Fibroblast of skin of left biceps (primary cell): ENCODE data around the gene FIBP.

Source experiments
- DNase-seq, 2 experiments: peaks; one replicate each; pipeline ENCODE4 v3.0.0-alpha.2; 2013; ENCODE audit warnings: low read depth in 2 of 2

FIBP gene

DNA sequence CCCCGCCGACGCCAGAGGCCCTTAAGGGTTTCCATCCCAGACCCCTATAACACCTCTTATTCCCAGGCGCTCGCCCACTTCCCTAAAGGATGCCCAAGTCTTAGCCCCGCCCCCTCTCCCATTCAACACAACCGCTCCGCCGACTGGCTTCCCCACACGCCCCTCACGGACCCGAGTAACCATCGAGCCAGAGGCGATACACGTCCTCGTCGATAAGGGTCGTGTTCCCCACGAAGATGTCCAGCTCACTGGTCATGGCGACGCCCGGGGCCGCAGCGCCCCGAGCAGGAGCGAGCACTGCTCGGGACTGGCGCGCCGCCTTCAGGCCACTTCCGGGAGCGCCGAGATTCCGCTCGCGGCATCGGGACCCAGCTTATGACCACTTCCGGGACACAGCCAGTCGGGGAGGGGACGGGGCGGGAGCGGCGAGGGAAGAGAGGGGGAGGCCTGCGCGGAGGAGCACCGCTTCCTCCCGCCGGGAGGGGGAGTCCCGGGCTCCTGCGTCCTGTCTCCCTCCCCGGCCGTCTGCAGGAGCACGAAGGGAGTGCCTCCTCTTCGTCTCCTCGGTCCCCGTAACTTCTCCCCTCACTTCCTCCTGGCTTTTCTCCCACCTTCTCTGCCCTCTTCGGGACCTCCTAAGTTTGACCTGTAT is at the start of gene FIBP:
FIBP (minus strand) TSS at position 309 of the 652 bp plus-strand sequence; CDS start at position 256, 53 bp downstream.
- peak; percentile 89 for DNase-seq

DNA sequence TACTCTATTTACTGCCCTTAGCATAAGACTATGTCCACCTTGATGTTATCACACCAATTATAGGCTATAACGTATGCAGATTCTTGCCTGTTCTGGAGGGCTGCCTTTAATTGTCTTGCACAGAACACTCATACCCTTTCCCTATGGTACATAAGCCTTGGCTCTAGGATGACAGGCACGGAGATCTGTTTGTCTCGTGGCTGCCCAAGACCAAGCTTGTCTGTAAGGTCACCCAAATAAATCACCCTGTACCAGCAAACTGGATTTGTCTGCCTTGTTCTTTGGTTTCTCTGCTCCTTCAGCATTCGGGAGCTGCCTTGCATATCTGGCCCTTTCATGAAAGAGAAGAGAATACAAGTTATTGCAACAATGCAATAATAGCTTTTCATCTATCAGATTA is 49.5 kb upstream of the FIBP start:
- DNase-seq: no peak

DNA sequence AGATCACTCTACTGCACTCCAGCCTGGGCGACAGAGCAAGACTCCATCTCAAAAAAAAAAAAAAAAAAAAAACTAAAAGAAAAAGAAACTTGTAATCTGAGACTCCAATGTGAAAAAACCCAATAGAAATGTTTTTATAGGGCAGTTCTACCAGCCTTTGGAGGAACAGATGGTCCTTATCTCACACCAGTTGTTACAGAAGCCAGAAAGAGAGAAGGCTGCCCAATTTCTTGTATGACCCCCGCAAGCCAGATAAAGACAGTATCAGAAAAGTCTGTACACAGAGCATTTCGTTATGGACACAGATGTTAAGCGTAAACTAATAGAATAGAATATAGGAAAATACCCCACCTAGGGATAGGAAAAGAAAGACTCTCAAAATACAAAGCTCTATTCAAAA is 45.7 kb upstream of the FIBP start:
- no peak for DNase-seq

DNA sequence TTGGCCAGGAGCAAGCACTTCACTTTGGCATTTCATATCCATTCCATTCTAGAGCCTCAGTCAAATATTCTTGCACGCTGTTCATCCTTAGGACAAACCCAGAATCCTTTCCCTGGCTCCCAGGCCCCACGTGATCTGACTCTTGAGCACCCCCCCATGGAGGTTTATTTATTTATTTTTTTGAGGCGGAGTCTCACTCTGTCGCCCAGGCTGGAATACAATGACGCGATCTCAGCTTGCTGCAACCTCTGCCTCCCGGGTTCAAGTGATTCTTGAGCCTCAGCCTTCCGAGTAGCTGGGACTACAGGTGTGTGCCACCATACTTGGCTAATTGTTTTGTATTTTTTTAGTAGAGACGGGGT is 44.3 kb upstream of the FIBP start:
- no peak for DNase-seq

DNA sequence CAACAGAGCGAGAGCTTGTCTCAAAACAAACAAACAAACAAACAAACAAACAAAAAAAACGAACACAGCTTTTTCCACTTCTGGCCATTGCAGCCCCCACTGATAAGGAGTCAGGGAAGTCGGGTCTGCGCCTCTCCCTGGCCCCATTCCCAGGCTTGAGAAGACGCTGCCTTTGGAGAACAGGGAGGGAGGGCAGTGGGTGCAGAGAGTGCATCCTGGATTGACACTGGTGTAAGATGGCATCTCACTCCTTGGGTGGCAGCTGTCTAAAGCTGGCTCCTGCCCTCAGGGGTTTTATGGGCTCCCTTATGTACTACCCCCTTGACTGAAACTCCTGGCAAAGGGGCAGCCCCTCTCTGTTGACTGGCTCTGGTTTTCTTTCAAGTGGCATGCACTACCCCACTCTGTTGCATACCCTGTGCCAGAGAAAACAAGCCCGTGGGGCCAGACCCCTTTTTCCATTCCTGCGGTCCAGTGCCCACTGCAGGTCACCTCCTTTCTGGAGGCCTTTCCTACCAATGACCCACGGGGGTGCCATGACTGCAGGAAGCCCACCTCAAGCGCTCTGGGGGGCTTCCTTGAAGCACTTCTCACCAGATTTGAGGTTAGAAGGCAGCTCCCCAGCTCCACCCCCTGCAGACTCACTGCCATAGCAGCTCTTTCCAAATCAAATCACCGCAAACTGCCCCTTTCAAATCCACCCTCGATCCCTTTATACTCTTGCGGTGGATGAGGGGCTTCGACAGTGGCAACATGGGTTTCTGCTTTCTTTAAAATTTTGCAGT is 43.7 kb upstream of the FIBP start:
- DNase-seq: no peak

DNA sequence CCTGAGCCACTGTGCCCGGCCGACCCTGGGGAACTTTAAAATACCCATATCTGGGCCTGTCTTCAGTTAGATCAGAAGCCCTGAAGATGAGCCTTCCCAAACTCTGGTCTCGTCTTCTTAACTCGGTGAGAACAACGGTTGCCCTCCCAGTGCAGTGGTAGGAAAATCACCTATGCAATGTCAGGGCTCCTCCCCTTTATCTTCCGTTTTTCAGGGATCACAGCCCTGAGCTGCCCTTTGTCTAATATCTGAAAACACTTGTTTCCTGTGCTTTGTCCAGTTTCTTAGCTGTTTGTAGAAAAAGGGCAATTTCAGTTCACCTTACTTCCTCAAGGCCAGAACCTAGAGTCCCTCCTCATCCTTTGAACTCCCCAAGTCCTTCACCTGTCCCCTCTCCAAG is 40.4 kb upstream of the FIBP start:
- no peak for DNase-seq

DNA sequence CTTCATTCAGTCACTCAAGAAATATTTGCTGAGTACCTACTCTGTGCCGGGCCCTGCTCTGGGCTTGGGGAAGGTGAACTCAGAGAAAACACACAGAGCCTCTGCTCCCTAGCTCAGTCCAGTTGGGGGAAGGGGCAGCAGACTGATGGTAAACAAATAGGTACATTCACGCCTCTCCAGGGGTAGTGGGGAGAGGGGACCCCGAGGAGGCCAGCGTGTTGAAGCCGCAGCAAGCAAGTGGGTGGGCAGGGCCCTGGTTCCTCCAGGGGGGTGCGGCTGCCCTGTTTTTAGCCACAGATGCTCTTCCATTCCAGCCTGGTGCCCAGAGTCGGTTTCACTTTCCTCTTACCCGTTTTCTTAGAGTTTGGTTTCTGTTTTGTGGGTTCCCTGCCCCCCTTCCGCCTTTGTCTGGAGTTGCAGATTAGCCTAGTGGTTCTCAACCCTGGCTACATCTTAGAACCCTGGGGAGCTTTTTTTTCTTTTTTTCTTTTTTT is 39.7 kb upstream of the FIBP start:
- DNase-seq: no peak

DNA sequence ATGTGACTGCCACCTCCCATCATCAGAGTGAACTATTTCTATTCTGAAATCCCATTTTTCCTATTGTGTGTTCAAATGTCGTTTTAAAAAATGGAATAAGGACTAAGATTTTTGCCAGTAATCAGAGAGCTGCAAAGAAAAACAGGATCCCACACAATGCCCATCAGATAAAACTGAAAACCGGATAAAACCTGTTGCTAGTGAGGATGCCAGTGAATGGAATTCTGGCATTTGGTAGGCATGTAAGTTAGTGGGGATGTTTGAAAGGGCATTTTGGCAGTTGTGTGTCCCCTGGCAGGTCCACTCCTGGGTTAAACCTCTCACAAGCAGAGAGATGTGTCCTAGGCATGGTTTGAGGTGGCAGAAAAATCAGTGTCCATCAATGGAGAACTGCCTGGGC is 37.1 kb upstream of the FIBP start:
- DNase-seq: no peak

DNA sequence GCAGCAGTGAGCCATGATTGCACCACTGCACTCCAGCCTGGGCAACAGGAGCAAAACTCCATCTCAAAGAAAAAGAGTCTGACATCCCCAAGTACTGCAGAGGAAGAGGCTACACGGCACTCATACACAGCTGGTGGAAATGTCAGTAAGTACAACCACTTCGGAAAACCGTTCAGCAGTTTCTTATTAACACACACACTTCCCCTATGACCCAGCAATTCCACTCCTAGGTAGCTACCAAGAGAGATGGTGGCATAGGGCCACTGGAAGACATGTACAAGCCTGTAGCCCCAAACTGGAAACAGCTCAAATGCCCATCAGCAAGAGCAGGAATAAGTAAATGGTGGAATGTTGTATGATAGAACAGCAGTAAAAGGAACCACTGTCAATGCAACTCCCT is 34.3 kb upstream of the FIBP start:
- no peak for DNase-seq

DNA sequence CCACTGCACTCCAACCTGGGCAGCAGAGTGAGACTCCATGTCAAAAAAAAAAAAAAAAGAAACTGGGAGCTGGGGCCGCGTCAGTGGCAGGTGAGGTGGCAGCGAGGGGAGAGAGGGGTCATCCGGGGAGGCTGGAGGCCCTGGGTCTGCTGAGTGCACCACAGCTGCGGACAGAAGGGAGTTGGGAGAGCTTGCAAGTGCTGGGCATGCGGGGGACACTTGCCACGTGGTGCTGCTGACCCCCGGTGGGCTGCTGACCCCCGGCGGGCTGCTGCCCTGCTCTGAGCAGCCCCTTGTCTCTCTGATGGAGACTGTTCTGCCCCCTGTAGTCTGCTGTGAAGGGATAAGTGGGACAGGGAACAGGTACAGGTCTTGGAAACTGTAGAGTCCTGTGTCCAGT is 33.6 kb upstream of the FIBP start:
- no peak for DNase-seq

DNA sequence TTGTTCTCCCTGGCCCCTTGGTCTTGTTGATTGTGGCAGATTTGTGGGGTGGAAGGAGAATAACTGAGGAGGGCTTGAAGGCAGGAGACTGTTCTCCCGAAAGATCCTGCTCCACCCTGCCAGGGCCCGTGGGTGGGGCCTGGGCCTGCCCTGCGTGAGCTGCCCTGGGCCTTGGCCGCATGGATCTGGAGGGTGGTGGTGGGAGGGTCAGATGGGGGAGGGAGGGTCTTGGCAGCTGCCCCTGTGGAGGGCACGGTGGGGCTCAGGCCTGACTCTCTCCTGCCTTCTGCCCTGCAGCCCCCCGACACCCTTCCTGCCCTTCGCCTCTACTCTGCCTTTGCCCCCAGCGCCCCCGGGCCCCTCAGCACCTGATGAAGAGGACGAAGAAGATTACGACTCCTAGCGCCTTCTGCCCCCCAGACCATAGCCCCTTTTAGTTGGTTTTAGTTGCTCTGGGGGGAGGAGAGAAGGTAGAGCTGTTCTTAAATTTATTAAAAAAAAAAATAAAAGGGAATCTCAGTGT is 32.8 kb upstream of the FIBP start:
- DNase-seq: no peak

DNA sequence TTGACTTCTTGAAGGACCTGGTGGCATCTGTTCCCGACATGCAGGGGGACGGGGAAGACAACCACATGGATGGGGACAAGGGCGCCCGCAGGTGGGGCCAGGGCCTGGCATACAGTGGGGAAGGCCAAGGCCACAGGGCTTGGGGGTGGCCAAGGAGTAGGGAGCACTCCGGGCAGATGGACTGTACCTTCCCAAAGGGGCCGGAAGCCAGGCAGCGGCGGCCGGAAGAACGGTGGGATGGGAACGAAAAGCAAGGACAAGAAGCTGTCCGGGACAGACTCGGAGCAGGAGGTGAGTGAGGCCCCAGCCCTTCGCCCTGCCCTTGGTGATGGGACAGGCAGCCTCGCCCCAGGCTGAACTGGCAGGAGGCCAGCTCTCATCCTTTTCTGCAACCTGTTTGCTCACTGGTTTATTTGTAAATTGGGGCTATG is 32.1 kb upstream of the FIBP start:
- no peak for DNase-seq

DNA sequence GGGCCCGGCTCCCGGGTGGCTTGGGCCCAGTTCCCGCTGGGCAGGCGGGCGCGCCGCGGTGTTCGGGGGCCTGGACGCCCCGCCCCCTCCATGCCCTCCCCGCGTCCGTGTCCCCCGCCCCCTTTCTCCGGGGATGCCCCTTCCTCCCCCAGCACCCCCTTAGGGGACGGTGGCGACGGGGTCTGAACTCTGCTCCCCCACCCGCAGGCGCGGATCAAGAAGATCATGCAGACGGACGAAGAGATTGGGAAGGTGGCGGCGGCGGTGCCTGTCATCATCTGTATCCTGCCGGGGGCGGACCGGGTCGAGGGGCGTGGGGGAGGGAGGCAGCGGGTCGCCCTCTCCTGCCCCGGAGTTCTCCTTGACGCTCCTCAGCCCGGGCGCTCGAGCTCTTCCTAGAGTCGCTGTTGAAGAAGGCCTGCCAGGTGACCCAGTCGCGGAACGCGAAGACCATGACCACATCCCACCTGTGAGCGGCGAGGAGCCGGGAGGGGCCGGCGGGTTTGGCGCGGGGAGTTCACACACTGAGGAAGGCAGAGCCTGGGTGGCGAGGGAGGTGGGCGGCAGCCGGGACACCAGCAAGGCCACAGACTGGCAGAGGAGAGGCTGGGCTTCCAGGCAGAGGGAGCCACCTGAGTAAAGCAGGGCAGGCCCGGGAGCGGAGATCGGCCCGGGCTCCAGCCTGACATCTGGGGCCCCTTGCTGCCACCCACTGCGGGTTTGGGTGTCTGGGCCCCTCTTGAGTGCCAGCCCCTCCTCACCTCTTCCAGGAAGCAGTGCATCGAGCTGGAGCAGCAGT is 31.5 kb upstream of the FIBP start:
- no peak for DNase-seq

DNA sequence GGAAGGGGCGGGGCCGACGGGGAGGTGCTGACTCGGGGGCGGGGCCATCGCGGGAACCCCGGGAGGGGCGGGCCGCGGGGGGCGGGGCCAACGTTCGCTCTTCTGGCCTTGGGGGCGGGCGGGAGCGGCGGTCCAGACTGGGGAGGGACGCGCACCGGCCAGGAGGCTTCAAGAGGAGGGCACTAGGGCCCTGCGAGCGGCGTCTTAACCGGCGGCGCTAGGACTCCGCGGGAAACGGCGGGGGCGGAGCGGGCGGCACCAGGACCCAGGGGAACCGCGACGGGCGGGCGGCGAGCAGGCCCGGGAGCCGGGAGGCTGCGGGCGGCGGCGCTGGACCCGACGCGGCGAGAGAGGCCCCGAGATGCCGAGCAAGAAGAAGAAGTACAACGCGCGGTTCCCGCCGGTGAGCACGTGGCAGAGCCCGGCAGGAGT is 30.9 kb upstream of the FIBP start, which contains the start of gene DRAP1:
DRAP1 (plus strand) TSS at position 286 of the 432 bp plus-strand sequence; CDS start at position 362, 76 bp downstream.
- DNase-seq: peak; percentile 96 to 97

DNA sequence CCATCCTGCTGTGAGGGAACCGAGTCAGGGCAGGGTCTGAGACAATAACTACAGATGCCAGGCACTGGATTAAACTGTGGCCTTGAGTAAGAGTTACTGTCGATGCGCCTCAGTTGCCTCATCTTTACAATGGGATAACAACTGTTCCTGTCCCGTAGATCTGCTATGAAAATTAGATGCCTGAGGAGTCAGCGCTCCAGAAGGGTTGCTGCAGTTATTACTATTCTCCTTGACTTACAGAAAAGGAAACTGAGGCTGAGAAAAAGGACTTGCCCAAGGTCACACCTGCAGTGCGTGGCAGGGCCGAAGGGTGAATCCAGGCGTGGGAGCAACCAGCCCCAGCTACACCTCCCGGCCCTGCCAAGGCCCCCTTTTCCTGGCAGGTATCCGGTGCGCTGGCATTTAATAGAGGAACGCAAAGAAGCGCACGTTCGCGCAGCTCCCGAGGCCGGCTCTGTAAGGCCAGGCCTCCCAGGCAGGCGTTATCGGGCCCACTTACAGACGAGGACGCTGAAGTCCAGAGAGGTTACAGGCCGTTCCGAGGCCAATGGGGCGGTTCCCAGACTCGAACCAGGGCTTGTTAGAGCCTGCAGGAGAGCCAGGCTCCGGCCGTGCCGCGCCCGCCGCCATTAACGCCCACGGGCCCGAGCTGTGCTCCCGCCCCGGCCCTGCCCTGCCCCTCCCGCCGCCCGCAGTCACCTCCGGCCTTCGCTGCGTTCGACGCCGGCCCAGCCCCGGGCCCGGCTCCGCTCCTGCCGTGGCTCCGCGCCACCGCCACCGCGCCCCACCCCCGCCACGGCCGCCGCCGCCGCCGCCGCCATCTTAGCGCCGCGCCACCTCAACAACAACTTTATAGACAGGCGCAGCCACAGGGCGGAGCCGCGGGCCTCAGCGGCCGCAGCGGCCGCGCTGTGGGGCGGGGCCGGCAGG is 30.2 kb upstream of the FIBP start, which contains the start of gene C11orf68:
C11orf68 (minus strand) TSS at position 852 of the 930 bp plus-strand sequence; CDS start at position 821, 31 bp downstream.
- no peak for DNase-seq

DNA sequence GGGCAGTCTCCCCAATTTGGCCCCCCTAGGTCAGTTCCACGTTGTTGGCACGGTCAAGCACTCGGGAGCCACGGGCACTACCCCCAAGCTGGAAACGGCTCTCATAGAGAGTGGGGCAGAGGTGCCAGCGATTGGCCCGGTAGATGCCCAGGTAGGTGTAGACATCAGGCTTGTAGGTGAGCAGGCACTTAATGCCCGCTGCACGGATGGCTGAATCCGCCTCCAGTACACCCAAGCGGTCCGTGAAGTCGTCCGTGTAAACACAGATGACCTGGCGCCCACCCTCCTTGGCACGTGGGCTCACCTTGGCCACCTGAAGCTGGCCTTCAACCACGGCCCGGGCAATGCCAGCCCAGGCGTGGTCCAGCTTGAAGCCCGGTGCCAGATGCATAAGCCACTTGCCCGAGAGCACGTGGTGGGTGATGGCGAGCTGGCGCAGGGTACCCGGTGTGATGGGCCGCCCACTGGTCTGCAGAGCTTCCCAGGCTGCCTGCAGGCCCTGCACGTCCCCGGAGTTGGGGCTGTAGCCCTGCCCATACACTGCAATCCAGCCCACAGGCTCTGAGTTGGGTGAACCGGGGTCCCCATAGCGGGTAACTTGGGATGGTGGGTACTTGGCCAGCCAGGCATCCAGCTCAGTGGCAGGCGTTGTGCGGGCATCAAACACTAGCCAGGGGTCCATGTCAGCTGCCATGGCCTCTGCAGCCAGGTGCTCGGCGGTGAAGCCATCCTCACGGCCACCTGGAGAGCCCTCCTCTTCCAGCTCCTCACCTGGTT is 29.4 kb upstream of the FIBP start:
- DNase-seq: no peak

DNA sequence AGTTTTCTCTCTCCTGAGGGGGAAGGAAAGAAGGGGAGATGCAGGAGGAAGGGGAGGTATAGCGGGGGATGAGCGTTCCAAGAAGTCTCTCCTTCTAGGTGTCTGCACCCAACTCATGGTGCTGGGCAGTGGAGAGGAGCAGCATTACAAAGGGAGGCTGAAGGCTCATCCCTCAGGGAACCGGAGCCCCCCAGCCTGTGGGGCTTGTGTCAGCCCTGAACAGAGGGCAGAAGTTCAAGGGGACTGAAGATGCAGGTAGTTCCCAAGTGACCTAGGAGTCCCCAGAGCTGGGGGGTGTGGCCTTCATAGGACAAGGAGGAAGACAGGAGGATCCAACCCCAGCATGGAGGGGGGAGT is 28.8 kb upstream of the FIBP start:
- no peak for DNase-seq

DNA sequence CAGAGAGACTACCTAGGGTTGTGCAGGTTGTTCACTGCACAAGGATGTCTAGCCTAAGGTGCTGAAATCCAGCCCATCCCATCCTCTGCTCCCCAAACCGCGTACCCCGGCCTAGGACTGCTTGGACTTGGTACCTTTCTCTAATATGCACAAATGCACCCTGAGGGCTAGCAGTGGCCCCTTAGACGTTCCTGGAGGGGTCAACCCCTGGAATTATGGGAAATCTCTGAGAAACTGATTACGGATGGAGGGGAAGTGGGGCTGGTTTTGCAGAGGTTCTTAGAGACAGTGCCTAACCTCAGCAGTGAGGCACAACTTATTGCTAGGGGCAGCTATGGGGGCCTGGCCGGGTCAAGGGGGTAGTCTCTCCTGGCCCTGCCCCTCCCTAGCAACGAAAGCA is 28.1 kb upstream of the FIBP start:
- no peak for DNase-seq

DNA sequence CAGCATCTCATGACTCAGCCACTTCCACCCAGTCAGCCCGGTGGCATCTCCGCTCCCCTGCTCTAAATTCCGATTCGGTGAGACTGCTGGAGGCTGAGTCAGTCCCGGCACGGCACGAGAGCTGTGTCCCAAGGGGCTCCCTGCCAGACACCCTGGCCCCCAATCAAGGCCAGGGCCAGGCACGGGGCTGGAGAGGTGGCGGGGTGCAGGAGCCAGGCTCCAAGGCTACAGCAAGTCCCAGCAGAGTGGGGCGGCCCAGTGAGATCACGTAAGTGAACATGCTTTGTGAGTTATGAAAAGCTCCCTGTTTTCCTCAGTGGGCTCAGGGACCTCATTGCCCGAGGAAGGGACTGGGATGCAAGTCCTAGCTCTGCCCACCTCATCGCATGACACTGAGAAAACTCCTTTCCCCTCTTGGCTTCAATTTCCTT is 27.6 kb upstream of the FIBP start:
- peak; percentile 89 to 92 for DNase-seq
